HFFc6 (cell line): ENCODE data around the gene NEU2. TPM values are rescaled to one million over a fixed set of nuclear protein-coding genes. Genes with fewer than 3 reads are reported as not detected.

Experiments
- DNase-seq: peaks from one replicate; pipeline ENCODE4 v3.0.0-alpha.2; 2018
- H3K27ac Mint-ChIP-seq: 2 replicates; pipeline ENCODE4 v1.8.0; 2020; ENCODE audit warnings: mild to moderate bottlenecking, mixed read lengths
- H3K27me3 Mint-ChIP-seq: 2 replicates; pipeline ENCODE4 v1.8.0; 2021; ENCODE audit warnings: mild to moderate bottlenecking, moderate library complexity, mixed read lengths; ENCODE audit not compliant: insufficient read depth
- H3K36me3 Mint-ChIP-seq: 2 replicates; pipeline ENCODE4 v1.8.0; 2021; ENCODE audit warnings: low read depth, mixed read lengths
- H3K4me1 Mint-ChIP-seq: 2 replicates; pipeline ENCODE4 v1.8.0; 2020; ENCODE audit warnings: low read depth, mixed read lengths
- H3K4me3 Mint-ChIP-seq: 2 replicates; pipeline ENCODE4 v1.8.0; 2020; ENCODE audit warnings: mild to moderate bottlenecking, moderate library complexity, mixed read lengths
- H3K9me3 Mint-ChIP-seq: 2 replicates; pipeline ENCODE4 v1.8.0; 2020; ENCODE audit warnings: mild to moderate bottlenecking, mixed read lengths
- CTCF ChIP-seq: fragments of 200-600 bp; sonication (generic); IDR thresholded peaks from 2 replicates; pipeline ENCODE4 v1.5.0; 2021; ENCODE audit warnings: antibody characterized with exemption, mild to moderate bottlenecking
- total RNA-seq, 6 experiments: library from RNA; stranded (reverse); fragmentation: NEBNext Ultra II Directional; extraction: Animal tissue kit (Norgen Biotek cat#: 25700); gene quantifications; 2 replicates in 1 of 6; 3 replicates in 5 of 6; pipeline ENCODE4 v1.2.3, GENCODE V29; 2021

Gene NEU2
- total RNA-seq, 6 experiments from 2014 or later, result not detected

GRCh38 chr2:233080836-233081229 is 48.4 kb downstream of the NEU2 start:
- H3K9me3 Mint-ChIP-seq, result no peaks in the 10 kb centered on the region
- no peaks in the 10 kb centered on the region for H3K4me1 Mint-ChIP-seq

GRCh38 chr2:233081232-233081730 is 48.8 kb downstream of the NEU2 start:
- Mint-ChIP-seq H3K27ac (no peak overlapping the region), H3K9me3 (no peaks in the 10 kb centered on the region), H3K4me3 (no peak overlapping the region), H3K36me3 (no peaks in the 10 kb centered on the region), H3K4me1 (no peaks in the 10 kb centered on the region), H3K27me3 (peaks cover 34% of the 10 kb centered on the region)
- no peak for DNase-seq
- TF ChIP-seq CTCF, result no peak

More at GRCh38 chr2:233080836-233081229, 48.4 kb downstream of the NEU2 start:
- peaks cover 34% of the 10 kb centered on the region for H3K27me3 Mint-ChIP-seq
- DNase-seq, result no peak
- no peak overlapping the region for H3K27ac Mint-ChIP-seq
- no peaks in the 10 kb centered on the region for H3K36me3 Mint-ChIP-seq
- H3K4me3 Mint-ChIP-seq, result no peak overlapping the region
- TF ChIP-seq CTCF, result no peak

- Mint-ChIP-seq H3K4me1 (peaks cover 3% of the 10 kb centered on the region), H3K9me3 (no peaks in the 10 kb centered on the region), H3K4me3 (no peak overlapping the region), H3K36me3 (no peaks in the 10 kb centered on the region), H3K27me3 (peaks cover 34% of the 10 kb centered on the region), H3K27ac (no peak overlapping the region)
- no peak for DNase-seq
- no peak for TF ChIP-seq CTCF
Observed at GRCh38 chr2:233081731-233082221, 49.3 kb downstream of the NEU2 start.

GRCh38 chr2:233082222-233082930 is 49.9 kb downstream of the NEU2 start:
- TF ChIP-seq CTCF, result no peak
- H3K4me3 Mint-ChIP-seq, result no peak overlapping the region
- no peak for DNase-seq
- peaks cover 34% of the 10 kb centered on the region for H3K27me3 Mint-ChIP-seq
- H3K27ac Mint-ChIP-seq, result no peak overlapping the region
- H3K36me3 Mint-ChIP-seq, result no peaks in the 10 kb centered on the region
- H3K4me1 Mint-ChIP-seq, result peaks cover 6% of the 10 kb centered on the region
- no peaks in the 10 kb centered on the region for H3K9me3 Mint-ChIP-seq

GRCh38 chr2:233082931-233083755 is 50.7 kb downstream of the NEU2 start:
- Mint-ChIP-seq H3K36me3 (no peaks in the 10 kb centered on the region), H3K9me3 (no peaks in the 10 kb centered on the region), H3K4me3 (no peak overlapping the region), H3K27me3 (peaks cover 34% of the 10 kb centered on the region), H3K4me1 (peaks cover 6% of the 10 kb centered on the region), H3K27ac (no peak overlapping the region)
- TF ChIP-seq CTCF, result no peak
- no peak for DNase-seq
